ENCODE data around the gene SHH.

DNA sequence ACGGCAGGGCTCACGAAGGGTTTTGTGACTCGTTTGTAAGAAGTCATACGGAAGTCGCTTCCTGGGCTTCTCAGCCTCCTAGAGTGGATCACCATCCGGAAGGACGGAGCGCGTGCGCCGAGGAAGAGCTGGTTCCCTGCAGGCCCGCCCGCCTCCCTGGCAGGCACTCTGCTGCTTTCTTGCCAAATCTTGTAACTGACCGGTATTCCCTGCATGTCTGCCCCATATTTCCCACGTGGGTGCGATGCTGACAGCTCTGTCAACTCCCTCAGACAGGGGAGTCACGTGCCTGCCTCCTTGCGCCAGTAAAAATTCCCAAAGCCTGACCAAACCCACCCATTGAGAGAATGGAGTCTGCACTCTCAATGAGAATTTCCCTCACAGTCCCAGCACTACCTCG lies 12.7 kb downstream of the SHH start:
- TF ChIP-seq, protein P1, sequence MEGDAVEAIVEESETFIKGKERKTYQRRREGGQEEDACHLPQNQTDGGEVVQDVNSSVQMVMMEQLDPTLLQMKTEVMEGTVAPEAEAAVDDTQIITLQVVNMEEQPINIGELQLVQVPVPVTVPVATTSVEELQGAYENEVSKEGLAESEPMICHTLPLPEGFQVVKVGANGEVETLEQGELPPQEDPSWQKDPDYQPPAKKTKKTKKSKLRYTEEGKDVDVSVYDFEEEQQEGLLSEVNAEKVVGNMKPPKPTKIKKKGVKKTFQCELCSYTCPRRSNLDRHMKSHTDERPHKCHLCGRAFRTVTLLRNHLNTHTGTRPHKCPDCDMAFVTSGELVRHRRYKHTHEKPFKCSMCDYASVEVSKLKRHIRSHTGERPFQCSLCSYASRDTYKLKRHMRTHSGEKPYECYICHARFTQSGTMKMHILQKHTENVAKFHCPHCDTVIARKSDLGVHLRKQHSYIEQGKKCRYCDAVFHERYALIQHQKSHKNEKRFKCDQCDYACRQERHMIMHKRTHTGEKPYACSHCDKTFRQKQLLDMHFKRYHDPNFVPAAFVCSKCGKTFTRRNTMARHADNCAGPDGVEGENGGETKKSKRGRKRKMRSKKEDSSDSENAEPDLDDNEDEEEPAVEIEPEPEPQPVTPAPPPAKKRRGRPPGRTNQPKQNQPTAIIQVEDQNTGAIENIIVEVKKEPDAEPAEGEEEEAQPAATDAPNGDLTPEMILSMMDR (IDR thresholded peaks at IDR 0.05; ENCODE audit: low read depth, low read length, poor library complexity, severe bottlenecking), result no peak
- no peak for TF ChIP-seq EZH2phosphoT487 (IDR thresholded peaks at IDR 0.05; ENCODE audit: borderline replicate concordance, low read length)
